Stimulated activated naive CD4-positive, alpha-beta T cell treated with Interleukin-2 at 50 U/mL for 16 hours (primary cell): Measurements from ENCODE around the gene PLGRKT.
"Not testable (repeated sequence)": the region's sequence is repeated elsewhere in the genome, so short reads cannot be mapped to it uniquely, and the experiment has no call there.

Experiments used
- DNase-seq: peaks from one replicate; lab custom pipeline; 2025; lab: John Stamatoyannopoulos, UW

The PLGRKT gene

GRCh38 chr9:5430912-5431311 is 6.8 kb downstream of the PLGRKT start:
- DNase-seq: no peak

GRCh38 chr9:5429873-5430564 is 7.7 kb downstream of the PLGRKT start:
- no peak for DNase-seq

GRCh38 chr9:5428794-5429528 is 8.8 kb downstream of the PLGRKT start:
- DNase-seq: no peak

GRCh38 chr9:5428172-5428571 is 9.6 kb downstream of the PLGRKT start:
- DNase-seq: no peak

- no peak for DNase-seq
Measured at GRCh38 chr9:5427005-5427404, 10.7 kb downstream of the PLGRKT start.

- DNase-seq: no peak
Measured at GRCh38 chr9:5425006-5425628, 12.6 kb downstream of the PLGRKT start.

GRCh38 chr9:5422276-5422675 is 15.4 kb downstream of the PLGRKT start:
- DNase-seq: no peak

GRCh38 chr9:5421163-5421562 is 16.6 kb downstream of the PLGRKT start:
- DNase-seq: no peak

- no peak for DNase-seq
Measured at GRCh38 chr9:5419987-5420386, 17.7 kb downstream of the PLGRKT start.

- DNase-seq: no peak
Measured at GRCh38 chr9:5418481-5418880, 19.2 kb downstream of the PLGRKT start.

- DNase-seq: no peak
Measured at GRCh38 chr9:5416953-5417352, 20.8 kb downstream of the PLGRKT start.

GRCh38 chr9:5408596-5408995 is 29.1 kb downstream of the PLGRKT start:
- DNase-seq: no peak

- no peak for DNase-seq
Measured at GRCh38 chr9:5402217-5402616, 35.5 kb downstream of the PLGRKT start.

GRCh38 chr9:5397547-5397946 is 40.2 kb downstream of the PLGRKT start:
- not testable (repeated sequence) for DNase-seq

- DNase-seq: no peak
Measured at GRCh38 chr9:5395428-5395827, 42.3 kb downstream of the PLGRKT start.

GRCh38 chr9:5393976-5394375 is 43.7 kb downstream of the PLGRKT start:
- DNase-seq: not testable (repeated sequence)

GRCh38 chr9:5393497-5393896 is 44.2 kb downstream of the PLGRKT start:
- no peak for DNase-seq

- no peak for DNase-seq
Measured at GRCh38 chr9:5392285-5392684, 45.4 kb downstream of the PLGRKT start.

- DNase-seq: no peak
Measured at GRCh38 chr9:5389109-5389732, 48.5 kb downstream of the PLGRKT start.

GRCh38 chr9:5388026-5388819 is 49.5 kb downstream of the PLGRKT start:
- DNase-seq: no peak

GRCh38 chr9:5384436-5384835 is 53.3 kb downstream of the PLGRKT start:
- DNase-seq: no peak

- DNase-seq: no peak
Measured at GRCh38 chr9:5382479-5382878, 55.2 kb downstream of the PLGRKT start.
